ENCODE data around the gene ERVW-1.

- TF ChIP-seq, protein P1, sequence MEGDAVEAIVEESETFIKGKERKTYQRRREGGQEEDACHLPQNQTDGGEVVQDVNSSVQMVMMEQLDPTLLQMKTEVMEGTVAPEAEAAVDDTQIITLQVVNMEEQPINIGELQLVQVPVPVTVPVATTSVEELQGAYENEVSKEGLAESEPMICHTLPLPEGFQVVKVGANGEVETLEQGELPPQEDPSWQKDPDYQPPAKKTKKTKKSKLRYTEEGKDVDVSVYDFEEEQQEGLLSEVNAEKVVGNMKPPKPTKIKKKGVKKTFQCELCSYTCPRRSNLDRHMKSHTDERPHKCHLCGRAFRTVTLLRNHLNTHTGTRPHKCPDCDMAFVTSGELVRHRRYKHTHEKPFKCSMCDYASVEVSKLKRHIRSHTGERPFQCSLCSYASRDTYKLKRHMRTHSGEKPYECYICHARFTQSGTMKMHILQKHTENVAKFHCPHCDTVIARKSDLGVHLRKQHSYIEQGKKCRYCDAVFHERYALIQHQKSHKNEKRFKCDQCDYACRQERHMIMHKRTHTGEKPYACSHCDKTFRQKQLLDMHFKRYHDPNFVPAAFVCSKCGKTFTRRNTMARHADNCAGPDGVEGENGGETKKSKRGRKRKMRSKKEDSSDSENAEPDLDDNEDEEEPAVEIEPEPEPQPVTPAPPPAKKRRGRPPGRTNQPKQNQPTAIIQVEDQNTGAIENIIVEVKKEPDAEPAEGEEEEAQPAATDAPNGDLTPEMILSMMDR (IDR thresholded peaks at IDR 0.05): no peak
- no peak for TF ChIP-seq POLR2A (IDR thresholded peaks at IDR 0.05)
Observed at GRCh38 chr7:92466682-92467081, 11.1 kb downstream of the ERVW-1 start.

Measured in ovary (tissue), 3 donors.